Activated T-helper 1 cell treated with Interleukin-2 at 50 U/mL for 16 hours (primary cell): Measurements from ENCODE around the gene NOS1AP.

Experiments
- DNase-seq: peaks from one replicate; pipeline ENCODE4 v3.0.0-alpha.2; 2020; ENCODE audit warnings: low read depth

The NOS1AP gene

GRCh38 chr1:162386292-162387225, 317.1 kb downstream of the NOS1AP start:
- DNase-seq: no peak

GRCh38 chr1:162387226-162388082, 318.0 kb downstream of the NOS1AP start:
- no peak for DNase-seq

GRCh38 chr1:162388083-162388594, 318.6 kb downstream of the NOS1AP start:
- DNase-seq: no peak

- no peak for DNase-seq
These were observed 319.1 kb downstream of the NOS1AP start for GRCh38 chr1:162388615-162389014.

- DNase-seq: no peak
These were observed 319.7 kb downstream of the NOS1AP start for GRCh38 chr1:162389021-162389818.

- DNase-seq: no peak
These were observed 320.5 kb downstream of the NOS1AP start for GRCh38 chr1:162389971-162390370.

- no peak for DNase-seq
These were observed 321.1 kb downstream of the NOS1AP start for GRCh38 chr1:162390396-162391185.

GRCh38 chr1:162391790-162392563, 322.5 kb downstream of the NOS1AP start:
- DNase-seq: no peak

- no peak for DNase-seq
These were observed 326.9 kb downstream of the NOS1AP start for GRCh38 chr1:162396201-162396906.

- DNase-seq: no peak
These were observed 327.6 kb downstream of the NOS1AP start for GRCh38 chr1:162397039-162397448.

- no peak for DNase-seq
These were observed 328.6 kb downstream of the NOS1AP start for GRCh38 chr1:162397943-162398560.

- no peak for DNase-seq
These were observed 329.6 kb downstream of the NOS1AP start for GRCh38 chr1:162398999-162399580.

GRCh38 chr1:162400790-162401355, 331.4 kb downstream of the NOS1AP start:
- no peak for DNase-seq

- DNase-seq: no peak
These were observed 335.2 kb downstream of the NOS1AP start for GRCh38 chr1:162404550-162405160.

GRCh38 chr1:162405800-162406199, 336.3 kb downstream of the NOS1AP start:
- DNase-seq: no peak

- DNase-seq: no peak
These were observed 337.3 kb downstream of the NOS1AP start for GRCh38 chr1:162406811-162407210.

GRCh38 chr1:162407539-162407938, 338.0 kb downstream of the NOS1AP start:
- DNase-seq: no peak

- DNase-seq: no peak
These were observed 342.5 kb downstream of the NOS1AP start, which contains the start of gene SH2D1B for GRCh38 chr1:162412002-162412401. Gene SH2D1B (minus strand): TSS chr1:162412136. CDS start chr1:162412016, 120 bp downstream.
